IMR-90 (cell line): ENCODE results near the gene BATF. TPM values are rescaled to one million over a fixed set of nuclear protein-coding genes. Genes with fewer than 3 reads are reported as not detected.

Source experiments
- ATAC-seq: fragments of 200-7000 bp; cut with Tn5 transposase; 2 replicates; pipeline ENCODE4 v1.9.1; 2020; ENCODE audit warnings: low read depth, mild to moderate bottlenecking, moderate library complexity
- BruUV-seq: library from RNA; stranded (reverse); fragments of 400-500 nt; replicated peaks from 2 replicates; lab custom pipeline; 2021; lab: Mats Ljungman, UMichigan
- CTCF ChIA-PET: fragments of 300-600 bp; formaldehyde crosslinking; extraction: SDS; loops from one replicate; lab custom pipeline; 2021; ENCODE audit warnings: antibody characterized with exemption; lab: Yijun Ruan, JAX
- POLR2A ChIA-PET: fragments of 300-600 bp; sonication (Branson Sonifier 250); formaldehyde crosslinking; loops from one replicate; lab custom pipeline; 2022; ENCODE audit warnings: antibody characterized with exemption; ENCODE audit not compliant: unreplicated experiment; lab: Charles Lee
- DNase-seq: peaks from one replicate; pipeline ENCODE4 v3.0.0; 2013
- H2AFZ ChIP-seq: replicated peaks from 2 replicates; pipeline ENCODE3; 2013; ENCODE audit warnings: low read length, mild to moderate bottlenecking; ENCODE audit not compliant: poor library complexity
- H2AK5ac ChIP-seq: 2 replicates; pipeline ENCODE4 v1.6.1; 2013; ENCODE audit warnings: low read depth, low read length, inconsistent platforms
- H2AK9ac ChIP-seq: replicated peaks from 2 replicates; pipeline ENCODE3; 2013; ENCODE audit warnings: mild to moderate bottlenecking, low read depth, low read length, moderate library complexity; ENCODE audit not compliant: poor library complexity
- H2BK120ac ChIP-seq: 2 replicates; pipeline ENCODE4 v1.6.1; 2013; ENCODE audit warnings: low read depth, low read length, inconsistent platforms
- H2BK15ac ChIP-seq: 3 replicates; pipeline ENCODE4 v1.6.1; 2013; ENCODE audit warnings: low read depth, low read length, inconsistent platforms
- H2BK20ac ChIP-seq: 2 replicates; pipeline ENCODE4 v1.6.1; 2013; ENCODE audit warnings: low read depth, mild to moderate bottlenecking, inconsistent platforms, low read length, moderate library complexity
- H2BK5ac ChIP-seq: 2 replicates; pipeline ENCODE4 v1.6.1; 2013; ENCODE audit warnings: mild to moderate bottlenecking, low read depth, low read length, inconsistent platforms; ENCODE audit not compliant: poor library complexity, severe bottlenecking
- H3K14ac ChIP-seq: replicated peaks from 2 replicates; pipeline ENCODE4 v1.6.1; 2013; ENCODE audit warnings: low read depth, low read length, inconsistent platforms
- H3K18ac ChIP-seq: 2 replicates; pipeline ENCODE4 v1.6.1; 2013; ENCODE audit warnings: low read depth, low read length, control low read depth
- H3K23ac ChIP-seq: 2 replicates; pipeline ENCODE4 v1.6.1; 2013; ENCODE audit warnings: low read depth, low read length, inconsistent platforms
- H3K27ac ChIP-seq: 2 replicates; pipeline ENCODE4 v1.5.1; 2013; ENCODE audit warnings: mild to moderate bottlenecking, control low read depth, low read length; ENCODE audit not compliant: insufficient read depth
- H3K27me3 ChIP-seq: 2 replicates; pipeline ENCODE4 v1.6.1; 2013; ENCODE audit warnings: low read length; ENCODE audit not compliant: control insufficient read depth, insufficient read depth
- H3K36me3 ChIP-seq: 2 replicates; pipeline ENCODE4 v1.6.1; 2013; ENCODE audit warnings: low read length, mixed read lengths; ENCODE audit not compliant: control insufficient read depth, insufficient read depth
- H3K4ac ChIP-seq: 2 replicates; pipeline ENCODE4 v1.6.1; 2013; ENCODE audit warnings: low read depth, low read length, inconsistent platforms
- H3K4me1 ChIP-seq: 2 replicates; pipeline ENCODE4 v1.6.1; 2013; ENCODE audit warnings: low read length, mixed read lengths; ENCODE audit not compliant: control insufficient read depth, insufficient read depth
- H3K4me2 ChIP-seq: 2 replicates; pipeline ENCODE4 v1.6.1; 2013; ENCODE audit warnings: low read depth, mild to moderate bottlenecking, control low read depth, low read length, moderate library complexity
- H3K4me3 ChIP-seq: 2 replicates; pipeline ENCODE4 v1.5.1; 2013; ENCODE audit warnings: low read depth, mild to moderate bottlenecking, control low read depth, low read length, moderate library complexity; ENCODE audit not compliant: insufficient read depth
- H3K56ac ChIP-seq: 2 replicates; pipeline ENCODE4 v1.6.1; 2013; ENCODE audit warnings: low read length, inconsistent platforms; ENCODE audit not compliant: insufficient read depth; ENCODE audit errors: extremely low read depth
- H3K79me1 ChIP-seq, 2 experiments: 2 replicates each; pipeline ENCODE4 v1.6.1; 2013; ENCODE audit warnings: low read length in 2 of 2, inconsistent platforms in 1 of 2, low read depth in 1 of 2
- H3K9ac ChIP-seq: 2 replicates; pipeline ENCODE4 v1.6.1; 2013; ENCODE audit warnings: low read depth, low read length, control low read depth
- H3K9me1 ChIP-seq: 2 replicates; pipeline ENCODE4 v1.6.1; 2013; ENCODE audit warnings: low read length, inconsistent platforms; ENCODE audit not compliant: insufficient read depth
- H3K9me3 ChIP-seq: 2 replicates; pipeline ENCODE4 v1.6.1; 2013; ENCODE audit warnings: low read length; ENCODE audit not compliant: control insufficient read depth, insufficient read depth
- H4K20me1 ChIP-seq: 2 replicates; pipeline ENCODE4 v1.6.1; 2013; ENCODE audit warnings: low read length, inconsistent platforms; ENCODE audit not compliant: insufficient read depth
- H4K5ac ChIP-seq: 2 replicates; pipeline ENCODE4 v1.6.1; 2013; ENCODE audit warnings: mild to moderate bottlenecking, low read depth, low read length, control low read depth
- H4K8ac ChIP-seq, 2 experiments: 2 replicates each; pipeline ENCODE4 v1.6.1; 2013; ENCODE audit warnings: low read depth in 2 of 2, low read length in 2 of 2, control low read depth in 1 of 2, inconsistent platforms in 1 of 2
- H4K91ac ChIP-seq: 2 replicates; pipeline ENCODE4 v1.6.1; 2013; ENCODE audit warnings: low read depth, low read length, inconsistent platforms; ENCODE audit not compliant: insufficient read depth
- MXI1 ChIP-seq: IDR thresholded peaks from 2 replicates; pipeline ENCODE4 v1.6.1; 2012; ENCODE audit warnings: low read depth, mild to moderate bottlenecking, low read length, moderate library complexity, borderline replicate concordance
- RCOR1 ChIP-seq: IDR thresholded peaks from 2 replicates; pipeline ENCODE4 v1.6.1; 2012; ENCODE audit warnings: mild to moderate bottlenecking, low read length, improper control_type of control experiment; ENCODE audit not compliant: insufficient replicate concordance
- dilution Hi-C: fragments of 300-500 bp; cut with HindIII; formaldehyde crosslinking; loops from one replicate; pipeline ENCODE4 v1.14.3; 2018; ENCODE audit warnings: low sequenced_read_pairs; ENCODE audit not compliant: unreplicated experiment
- in situ Hi-C: fragments of 300-500 bp; cut with MboI; formaldehyde crosslinking; loops from 3 replicates; pipeline ENCODE4 v1.14.3; 2019; ENCODE audit warnings: low sequenced_read_pairs, inconsistent platforms, mixed read lengths
- intact Hi-C: fragments of 100-400 bp; cut with micrococcal nuclease; formaldehyde crosslinking; loops from 2 replicates; pipeline ENCODE4 v1.10.0; 2022
- polyA plus RNA-seq, 3 experiments: library from polyadenylated mRNA; depleted of rRNA; stranded (reverse); fragments of >200 nt; gene quantifications; 2 replicates each; pipeline ENCODE4 v1.2.3, GENCODE V29; 2012; ENCODE audit warnings: low replicate concordance in 1 of 3
- total RNA-seq: library from RNA; depleted of rRNA; stranded (reverse); fragments of >200 nt; gene quantifications from 2 replicates; pipeline ENCODE4 v1.2.3, GENCODE V29; 2012
- TF ChIP-seq, protein P1 (sequence below): fragments of 150-350 bp; IDR thresholded peaks from 2 replicates; pipeline ENCODE4 v1.6.1; 2016; ENCODE audit warnings: low read depth, mild to moderate bottlenecking, low read length, moderate library complexity, borderline replicate concordance

Gene BATF
- total and polyA plus RNA-seq, 2 of the 4 experiments (the other 2 are of a cell fraction) = not detected

GRCh38 chr14:75587388-75587787 is 65.1 kb downstream of the BATF start:
- no peaks in the 10 kb centered on the region for H4K20me1 ChIP-seq
- no peak overlapping the region for H3K56ac ChIP-seq
- H3K4ac ChIP-seq = no peak overlapping the region
- no peak overlapping the region for H2BK5ac ChIP-seq
- intact Hi-C loops (no loop called here), dilution Hi-C loops (no loop called here), in situ Hi-C loops (no loop called here)
- no peak overlapping the region for H4K5ac ChIP-seq
- H3K27ac ChIP-seq = no peak overlapping the region
- H2BK120ac ChIP-seq = no peak overlapping the region
- no peak overlapping the region for H2BK15ac ChIP-seq
- ATAC-seq (no peak), DNase-seq (no peak)
- H3K4me1 ChIP-seq = no peaks in the 10 kb centered on the region
- H4K8ac ChIP-seq = no peak overlapping the region
- no peak overlapping the region for H2AFZ ChIP-seq
- ChIA-PET POLR2A (no interaction called here), CTCF (interaction anchor here (1.0 to 1.5 kb wide), 2 partner anchors 8 to 10 kb away, joined by 4 to 7 read pairs; no protein-coding TSS in a partner anchor)
- H3K79me1 ChIP-seq = no peaks in the 10 kb centered on the region
- H3K36me3 ChIP-seq = no peaks in the 10 kb centered on the region
- no peak for TF ChIP-seq MXI1
- TF ChIP-seq, protein P1, sequence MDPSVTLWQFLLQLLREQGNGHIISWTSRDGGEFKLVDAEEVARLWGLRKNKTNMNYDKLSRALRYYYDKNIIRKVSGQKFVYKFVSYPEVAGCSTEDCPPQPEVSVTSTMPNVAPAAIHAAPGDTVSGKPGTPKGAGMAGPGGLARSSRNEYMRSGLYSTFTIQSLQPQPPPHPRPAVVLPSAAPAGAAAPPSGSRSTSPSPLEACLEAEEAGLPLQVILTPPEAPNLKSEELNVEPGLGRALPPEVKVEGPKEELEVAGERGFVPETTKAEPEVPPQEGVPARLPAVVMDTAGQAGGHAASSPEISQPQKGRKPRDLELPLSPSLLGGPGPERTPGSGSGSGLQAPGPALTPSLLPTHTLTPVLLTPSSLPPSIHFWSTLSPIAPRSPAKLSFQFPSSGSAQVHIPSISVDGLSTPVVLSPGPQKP = no peak
- TF ChIP-seq RCOR1 = no peak
- no TSS peak for BruUV-seq
- H2BK20ac ChIP-seq = no peak overlapping the region
- H3K18ac ChIP-seq = no peak overlapping the region
- peaks cover 24% of the 10 kb centered on the region for H3K27me3 ChIP-seq
- no peak overlapping the region for H4K91ac ChIP-seq
- no peak overlapping the region for H3K9ac ChIP-seq
- H3K14ac ChIP-seq = no peak overlapping the region
- H3K9me1 ChIP-seq = no peaks in the 10 kb centered on the region
- H2AK5ac ChIP-seq = no peak overlapping the region
- no peak overlapping the region for H3K4me3 ChIP-seq
- H3K23ac ChIP-seq = no peak overlapping the region
- H2AK9ac ChIP-seq = no peak overlapping the region
- no peak overlapping the region for H3K4me2 ChIP-seq
- peaks cover 2% of the 10 kb centered on the region; the same call in 1 of the 2 replicates for H3K9me3 ChIP-seq
